NCI-H1694 (cell line): ENCODE results near the gene FRAS1.
"Not testable (repeated sequence)": the region's sequence is repeated elsewhere in the genome, so short reads cannot be mapped to it uniquely, and the experiment has no call there.

Source experiments
- DNase-seq: peaks from one replicate; lab custom pipeline; 2025; lab: John Stamatoyannopoulos, UW

Gene FRAS1

DNA sequence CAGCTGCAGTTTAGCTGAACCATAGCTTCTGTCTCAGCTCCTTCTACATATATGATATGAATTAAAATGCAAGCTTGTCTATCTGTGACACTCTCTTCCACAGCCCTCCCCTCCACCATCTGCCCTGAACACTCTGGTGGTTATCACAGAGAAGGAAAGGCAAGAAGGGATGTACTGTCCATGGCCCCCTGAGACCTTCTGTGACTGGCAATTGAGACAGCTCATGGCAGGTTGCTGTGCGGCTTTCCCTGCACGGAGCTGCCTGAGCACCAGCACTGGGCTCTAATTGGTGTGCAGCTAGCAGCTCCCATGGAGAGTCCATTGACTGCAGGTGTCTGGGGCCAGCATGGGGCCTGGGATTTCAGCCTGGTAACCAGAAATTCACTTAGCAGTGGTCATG, 384.6 kb downstream of the FRAS1 start:
- DNase-seq, result no peak

GRCh38 chr4:78446619-78447018, 389.5 kb downstream of the FRAS1 start:
- no peak for DNase-seq

DNA sequence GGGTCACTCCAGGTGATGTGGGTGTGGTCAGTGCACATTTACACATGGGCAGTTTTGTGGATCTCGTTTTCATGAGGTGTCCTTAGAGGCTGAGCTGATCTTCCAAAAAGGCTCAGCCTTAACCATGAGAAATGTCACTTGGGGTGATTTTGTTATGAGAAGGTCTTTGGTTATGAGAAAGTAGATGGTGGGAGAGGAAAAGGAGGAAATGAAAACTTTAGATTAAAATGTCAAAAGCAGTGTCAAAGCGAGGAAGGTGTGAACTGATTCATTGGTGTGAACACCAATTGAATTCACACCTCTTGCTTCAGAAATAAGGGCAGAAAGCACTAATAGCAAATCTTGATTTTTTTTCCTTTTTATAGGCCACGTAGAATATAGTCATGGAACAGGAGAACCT, 394.3 kb downstream of the FRAS1 start:
- no peak for DNase-seq

- DNase-seq, result no peak
These were observed 396.9 kb downstream of the FRAS1 start for GRCh38 chr4:78454016-78454415.

DNA sequence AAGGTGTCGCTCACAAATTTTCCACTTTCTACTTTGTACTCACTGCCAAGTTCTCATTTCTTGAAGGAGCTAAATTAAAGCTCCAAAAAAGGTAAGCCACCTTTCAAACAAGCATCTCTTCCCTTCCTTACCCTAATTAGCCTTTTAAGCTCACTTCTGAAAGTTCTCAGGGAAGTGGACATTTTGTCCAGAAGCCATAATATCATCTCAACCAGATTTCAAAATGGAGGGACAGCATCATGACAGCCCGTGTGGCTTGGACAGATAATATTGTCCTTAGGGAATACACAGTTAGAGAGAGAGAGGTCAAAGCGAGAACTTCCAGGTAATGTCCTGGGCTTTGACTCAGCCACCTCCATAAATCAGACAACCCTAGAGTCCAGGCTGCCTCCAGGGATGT, 400.6 kb downstream of the FRAS1 start:
- DNase-seq, result no peak

GRCh38 chr4:78459327-78459726, 402.2 kb downstream of the FRAS1 start:
- no peak for DNase-seq

DNA sequence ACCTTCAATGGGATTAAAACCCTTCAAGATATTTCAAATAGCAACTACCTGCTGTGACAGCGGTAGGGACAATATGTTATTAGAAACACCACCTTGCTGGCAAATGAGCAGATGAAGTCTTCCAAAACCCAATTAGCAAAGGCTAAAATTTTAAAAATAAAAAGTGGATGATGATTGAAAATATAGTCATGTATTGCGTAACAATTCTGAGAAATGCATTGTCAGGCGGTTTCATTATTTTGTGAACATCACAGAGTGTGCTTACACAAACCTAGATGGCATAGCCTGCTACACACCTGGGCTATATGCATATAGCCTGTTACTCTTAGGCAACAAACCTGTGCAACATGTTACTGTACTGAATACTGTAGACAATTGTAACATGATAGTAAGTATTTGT, 403.2 kb downstream of the FRAS1 start:
- DNase-seq, result no peak

GRCh38 chr4:78464265-78464664, 407.1 kb downstream of the FRAS1 start:
- DNase-seq, result no peak

- DNase-seq, result not testable (repeated sequence)
These were observed 410.1 kb downstream of the FRAS1 start for GRCh38 chr4:78467223-78467622.

- no peak for DNase-seq
These were observed 411.1 kb downstream of the FRAS1 start for GRCh38 chr4:78468272-78468671.

GRCh38 chr4:78476108-78476704, 419.1 kb downstream of the FRAS1 start:
- no peak for DNase-seq

DNA sequence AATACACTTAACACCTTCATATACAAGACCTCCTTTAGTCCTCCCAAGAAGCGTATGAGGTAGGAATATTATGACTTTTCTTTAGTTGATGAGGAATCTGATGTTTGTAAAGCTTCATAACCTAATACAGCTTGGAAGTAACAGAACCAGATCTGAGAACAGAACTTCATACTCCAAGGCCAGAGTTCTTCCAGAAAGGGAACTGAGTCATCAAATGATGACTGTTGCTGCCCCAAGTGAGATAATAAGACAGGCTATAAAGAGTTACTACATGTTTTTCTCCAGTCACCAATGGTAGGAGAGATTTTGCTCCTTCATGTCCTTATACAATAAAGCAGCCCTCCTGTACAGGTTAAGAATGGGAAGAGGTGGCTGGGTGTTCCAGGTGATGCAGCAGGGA, 420.2 kb downstream of the FRAS1 start:
- no peak for DNase-seq

GRCh38 chr4:78478523-78478922, 421.4 kb downstream of the FRAS1 start:
- DNase-seq, result no peak

GRCh38 chr4:78480286-78480685, 423.2 kb downstream of the FRAS1 start:
- DNase-seq, result no peak

GRCh38 chr4:78481180-78481579, 424.1 kb downstream of the FRAS1 start:
- no peak for DNase-seq

GRCh38 chr4:78482281-78482680, 425.2 kb downstream of the FRAS1 start:
- no peak for DNase-seq

GRCh38 chr4:78483811-78484210, 426.7 kb downstream of the FRAS1 start:
- no peak for DNase-seq

GRCh38 chr4:78484574-78484973, 427.5 kb downstream of the FRAS1 start:
- no peak for DNase-seq

DNA sequence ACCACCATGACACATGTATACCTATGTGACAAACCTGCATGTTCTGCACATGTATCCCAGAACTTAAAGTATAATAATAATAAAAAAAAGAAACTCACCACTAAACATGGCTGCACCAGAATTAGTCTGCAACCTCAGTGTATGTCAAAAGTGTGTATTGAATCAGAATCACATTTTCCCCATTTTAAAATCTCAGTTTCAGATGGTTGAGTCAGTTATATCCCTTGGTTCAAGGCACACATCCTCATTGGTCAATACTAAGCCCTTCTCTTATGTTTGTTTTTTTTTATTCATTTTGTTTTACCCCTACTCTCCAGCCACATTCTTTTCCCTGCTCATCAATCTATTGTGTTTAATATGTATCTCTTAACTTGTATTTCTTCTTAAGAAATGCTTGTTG, 436.6 kb downstream of the FRAS1 start:
- DNase-seq, result no peak

DNA sequence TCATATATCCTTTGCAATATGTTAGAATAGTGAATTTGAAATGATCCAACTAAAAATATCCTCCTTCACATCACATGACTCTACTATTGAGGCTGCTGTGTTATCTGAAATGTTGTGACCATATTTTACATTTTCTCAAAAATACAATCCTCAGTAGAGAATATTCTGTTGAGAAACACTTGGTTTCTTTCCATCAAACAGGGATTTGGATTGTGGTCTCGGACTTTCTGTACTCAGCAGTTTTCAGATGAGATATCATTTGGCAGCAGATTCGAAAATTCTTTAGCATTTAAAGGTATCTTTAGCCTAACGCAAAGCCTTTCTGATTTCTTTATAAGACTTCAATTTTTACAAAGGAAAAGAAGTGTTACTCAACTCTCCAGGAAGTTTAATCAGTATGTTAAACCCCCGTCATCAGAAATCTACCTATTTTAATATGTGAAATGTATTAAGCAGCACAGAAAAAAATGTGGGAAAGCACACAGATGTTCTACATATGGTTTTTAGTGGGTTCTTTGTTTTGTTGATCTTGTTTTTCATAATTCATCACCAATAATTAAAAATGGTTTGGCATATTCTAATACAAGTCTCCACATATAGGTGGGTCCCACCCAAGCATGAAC, 439.0 kb downstream of the FRAS1 start:
- DNase-seq, result no peak

GRCh38 chr4:78506260-78506659, 449.1 kb downstream of the FRAS1 start:
- not testable (repeated sequence) for DNase-seq

DNA sequence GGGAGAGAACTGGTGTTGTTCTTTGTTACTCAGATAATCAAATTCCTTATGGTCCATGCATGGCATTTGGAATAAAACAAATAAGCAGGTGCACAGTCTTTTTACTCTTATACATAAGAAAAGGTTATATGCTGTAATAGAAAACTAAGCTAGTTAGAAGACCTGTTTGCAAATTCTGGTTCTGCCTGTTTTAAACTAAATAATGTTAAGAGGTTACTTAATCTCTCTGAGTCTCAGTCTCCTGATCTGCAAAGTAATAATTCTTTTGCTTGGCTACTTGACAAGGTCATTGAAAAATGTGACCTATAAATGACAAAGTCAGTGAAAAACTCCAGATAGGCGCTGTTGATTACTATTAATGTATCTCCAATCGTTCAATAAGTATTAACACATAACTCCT, 451.9 kb downstream of the FRAS1 start:
- DNase-seq, result no peak

DNA sequence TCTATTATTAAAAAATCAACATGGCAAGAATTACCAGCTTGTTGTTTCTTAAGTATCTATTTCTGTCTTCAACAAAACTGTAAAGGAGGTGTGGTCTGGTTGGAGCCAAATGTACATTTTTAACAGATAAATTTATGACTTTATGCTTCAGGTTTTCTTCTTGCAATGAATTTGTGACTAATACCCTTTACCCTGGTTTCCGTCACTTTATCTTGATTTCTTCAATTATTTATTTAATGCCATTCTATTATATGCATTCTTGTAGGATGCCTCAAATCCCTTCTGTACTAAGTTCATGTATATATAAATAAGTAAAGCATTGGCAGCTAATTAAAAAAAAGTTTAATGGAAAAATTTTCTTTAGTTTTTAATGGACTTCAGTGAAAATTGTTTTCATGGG, 453.0 kb downstream of the FRAS1 start:
- no peak for DNase-seq

GRCh38 chr4:78510681-78511080, 453.6 kb downstream of the FRAS1 start:
- DNase-seq, result no peak
